GM23338 (cell line): Measurements from ENCODE around the gene ZC3H12C.

Experiments used
- EZH2 ChIP-seq: fragments of 200-600 bp; sonication (generic); IDR thresholded peaks from one replicate; pipeline ENCODE4 v1.8.0; 2017; ENCODE audit warnings: antibody characterized with exemption, mild to moderate bottlenecking, low read depth; ENCODE audit not compliant: unreplicated experiment
- EZH2phosphoT487 ChIP-seq: fragments of 200-600 bp; sonication (generic); IDR thresholded peaks from one replicate; pipeline ENCODE4 v1.8.1; 2018; ENCODE audit warnings: antibody characterized with exemption; ENCODE audit not compliant: unreplicated experiment
- POLR2AphosphoS5 ChIP-seq: IDR thresholded peaks from 2 replicates; pipeline ENCODE4 v1.6.1; 2016; ENCODE audit warnings: antibody characterized with exemption, low read depth
- REST ChIP-seq: IDR thresholded peaks from one replicate; pipeline ENCODE4 v1.6.1; 2018; ENCODE audit warnings: antibody characterized with exemption; ENCODE audit not compliant: unreplicated experiment
- ZNF331 ChIP-seq: fragments of 250-450 bp; sonication (Bioruptor Pico); IDR thresholded peaks from 2 replicates; pipeline ENCODE4 v1.5.0; 2020; ENCODE audit warnings: low read depth, mild to moderate bottlenecking, moderate library complexity
- TF ChIP-seq, protein P1 (sequence below), 2 experiments: fragments of 200-600 bp in 1 of 2; sonication (generic) in 1 of 2; conservative IDR thresholded peaks; 2 replicates each; pipeline versions ENCODE4 v1.5.1 to v1.6.1; 2016 to 2017; ENCODE audit warnings: antibody characterized with exemption in 2 of 2, low read depth in 2 of 2, mild to moderate bottlenecking in 2 of 2, moderate library complexity in 1 of 2

DNA sequence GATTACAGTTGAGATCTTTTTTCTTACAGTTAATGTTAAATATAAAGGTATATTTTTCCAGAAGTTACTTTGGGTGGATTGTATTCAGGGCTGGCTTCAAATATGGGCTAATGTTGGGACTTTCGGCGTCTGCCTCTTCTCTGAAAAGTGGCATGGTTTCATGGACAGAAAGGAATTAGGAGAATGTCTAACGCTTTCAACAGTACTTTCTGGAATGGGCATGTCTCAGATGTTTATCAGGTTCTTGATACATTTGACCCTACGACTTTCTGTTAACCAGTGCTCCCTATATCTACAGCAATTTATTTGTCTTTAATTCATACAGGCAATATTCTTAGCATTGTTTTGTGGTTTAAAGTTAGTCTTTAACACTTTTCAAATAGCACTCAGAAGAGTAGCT lies 33.7 kb downstream of the ZC3H12C start:
- no peak for TF ChIP-seq EZH2
- TF ChIP-seq, protein P1, sequence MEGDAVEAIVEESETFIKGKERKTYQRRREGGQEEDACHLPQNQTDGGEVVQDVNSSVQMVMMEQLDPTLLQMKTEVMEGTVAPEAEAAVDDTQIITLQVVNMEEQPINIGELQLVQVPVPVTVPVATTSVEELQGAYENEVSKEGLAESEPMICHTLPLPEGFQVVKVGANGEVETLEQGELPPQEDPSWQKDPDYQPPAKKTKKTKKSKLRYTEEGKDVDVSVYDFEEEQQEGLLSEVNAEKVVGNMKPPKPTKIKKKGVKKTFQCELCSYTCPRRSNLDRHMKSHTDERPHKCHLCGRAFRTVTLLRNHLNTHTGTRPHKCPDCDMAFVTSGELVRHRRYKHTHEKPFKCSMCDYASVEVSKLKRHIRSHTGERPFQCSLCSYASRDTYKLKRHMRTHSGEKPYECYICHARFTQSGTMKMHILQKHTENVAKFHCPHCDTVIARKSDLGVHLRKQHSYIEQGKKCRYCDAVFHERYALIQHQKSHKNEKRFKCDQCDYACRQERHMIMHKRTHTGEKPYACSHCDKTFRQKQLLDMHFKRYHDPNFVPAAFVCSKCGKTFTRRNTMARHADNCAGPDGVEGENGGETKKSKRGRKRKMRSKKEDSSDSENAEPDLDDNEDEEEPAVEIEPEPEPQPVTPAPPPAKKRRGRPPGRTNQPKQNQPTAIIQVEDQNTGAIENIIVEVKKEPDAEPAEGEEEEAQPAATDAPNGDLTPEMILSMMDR (conservative IDR thresholded peaks at IDR 0.05; ENCODE audit: low read depth in 2 of 2) = no peak
- no peak for TF ChIP-seq POLR2AphosphoS5
- TF ChIP-seq REST = no peak
- no peak for TF ChIP-seq ZNF331
- TF ChIP-seq EZH2phosphoT487 = no peak
